ENCODE results near the gene PDE9A.
"Not testable (repeated sequence)": the region's sequence is repeated elsewhere in the genome, so short reads cannot be mapped to it uniquely, and the experiment has no call there.

The PDE9A gene

GRCh38 chr21:42704861-42705260, 51.4 kb downstream of the PDE9A start:
- in situ Hi-C loops (cut with MboI; ENCODE audit: low sequenced_read_pairs), result no loop called here

- in situ Hi-C loops (cut with MboI; ENCODE audit: low sequenced_read_pairs), result no loop called here
These were observed 51.9 kb downstream of the PDE9A start for GRCh38 chr21:42705346-42705745.

GRCh38 chr21:42705746-42706374, 52.4 kb downstream of the PDE9A start:
- in situ Hi-C loops (cut with MboI; ENCODE audit: low sequenced_read_pairs), result no loop called here

- in situ Hi-C loops (cut with MboI; ENCODE audit: low sequenced_read_pairs), result no loop called here
These were observed 53.3 kb downstream of the PDE9A start for GRCh38 chr21:42706765-42707164.

- in situ Hi-C loops (cut with MboI; ENCODE audit: low sequenced_read_pairs), result no loop called here
These were observed 53.9 kb downstream of the PDE9A start for GRCh38 chr21:42707207-42707830.

GRCh38 chr21:42708107-42708506, 54.7 kb downstream of the PDE9A start:
- in situ Hi-C loops (cut with MboI; ENCODE audit: low sequenced_read_pairs), result no loop called here

- in situ Hi-C loops (cut with MboI; ENCODE audit: low sequenced_read_pairs), result not testable (repeated sequence)
These were observed 55.5 kb downstream of the PDE9A start for GRCh38 chr21:42708916-42709315.

GRCh38 chr21:42711667-42712066, 58.2 kb downstream of the PDE9A start:
- in situ Hi-C loops (cut with MboI; ENCODE audit: low sequenced_read_pairs), result no loop called here

- in situ Hi-C loops (cut with MboI; ENCODE audit: low sequenced_read_pairs), result not testable (repeated sequence)
These were observed 62.0 kb downstream of the PDE9A start for GRCh38 chr21:42715427-42715826.

GRCh38 chr21:42716074-42716473, 62.7 kb downstream of the PDE9A start:
- in situ Hi-C loops (cut with MboI; ENCODE audit: low sequenced_read_pairs), result no loop called here

GRCh38 chr21:42720484-42720883, 67.1 kb downstream of the PDE9A start:
- in situ Hi-C loops (cut with MboI; ENCODE audit: low sequenced_read_pairs), result not testable (repeated sequence)

- in situ Hi-C loops (cut with MboI; ENCODE audit: low sequenced_read_pairs), result no loop called here
These were observed 68.0 kb downstream of the PDE9A start for GRCh38 chr21:42721341-42721824.

- in situ Hi-C loops (cut with MboI; ENCODE audit: low sequenced_read_pairs), result no loop called here
These were observed 68.7 kb downstream of the PDE9A start for GRCh38 chr21:42722153-42722552.

- in situ Hi-C loops (cut with MboI; ENCODE audit: low sequenced_read_pairs), result no loop called here
These were observed 69.5 kb downstream of the PDE9A start for GRCh38 chr21:42722808-42723473.

- in situ Hi-C loops (cut with MboI; ENCODE audit: low sequenced_read_pairs), result no loop called here
These were observed 71.0 kb downstream of the PDE9A start for GRCh38 chr21:42724226-42724920.

- in situ Hi-C loops (cut with MboI; ENCODE audit: low sequenced_read_pairs), result no loop called here
These were observed 72.1 kb downstream of the PDE9A start for GRCh38 chr21:42725416-42725930.

- in situ Hi-C loops (cut with MboI; ENCODE audit: low sequenced_read_pairs), result no loop called here
These were observed 78.0 kb downstream of the PDE9A start for GRCh38 chr21:42731264-42732032.

GRCh38 chr21:42732033-42732410, 78.6 kb downstream of the PDE9A start:
- in situ Hi-C loops (cut with MboI; ENCODE audit: low sequenced_read_pairs), result no loop called here

GRCh38 chr21:42733037-42733627, 79.7 kb downstream of the PDE9A start:
- in situ Hi-C loops (cut with MboI; ENCODE audit: low sequenced_read_pairs), result no loop called here

GRCh38 chr21:42733874-42734273, 80.5 kb downstream of the PDE9A start:
- in situ Hi-C loops (cut with MboI; ENCODE audit: low sequenced_read_pairs), result no loop called here

Data from hTERT RPE-1 (cell line).